Ovary (tissue), 3 donors: ENCODE measurements around the gene KRTAP6-1.

Experiments
- CTCF ChIP-seq, 3 donors: fragments of 450-650 bp in 2 of 3; fragments of 200-600 bp in 1 of 3; IDR thresholded peaks; one replicate each; pipeline versions ENCODE4 v1.5.1 to v1.8.0; 2016 to 2022; ENCODE audit warnings: antibody characterized with exemption in 3 of 3, mild to moderate bottlenecking in 1 of 3
- EP300 ChIP-seq: sonication (generic); formaldehyde crosslinking; IDR thresholded peaks from one replicate; pipeline ENCODE4 v1.6.1; 2017; ENCODE audit warnings: antibody characterized with exemption
- POLR2A ChIP-seq: fragments of 450-650 bp; IDR thresholded peaks from one replicate; pipeline ENCODE4 v1.6.1; 2017; ENCODE audit warnings: antibody characterized with exemption, mild to moderate bottlenecking, moderate library complexity
- donor health status: DM: no; HTN: no; CAD: no.

GRCh38 chr21:30628109-30628508 is 14.4 kb upstream of the KRTAP6-1 start:
- TF ChIP-seq CTCF (IDR thresholded peaks at IDR 0.05) (no peak), POLR2A (no peak), EP300 (no peak)
